GM19023 (cell line): Measurements from ENCODE around the gene NEK5.
A peak's percentile ranks its signal among the peaks of the same experiment; 100 is the strongest.

Experiments
- ATAC-seq: cut with Tn5 transposase; IDR thresholded peaks from one replicate; pipeline ENCODE4 v1.9.1; 2021; ENCODE audit warnings: mild to moderate bottlenecking, moderate library complexity; ENCODE audit not compliant: unreplicated experiment

The NEK5 gene

DNA sequence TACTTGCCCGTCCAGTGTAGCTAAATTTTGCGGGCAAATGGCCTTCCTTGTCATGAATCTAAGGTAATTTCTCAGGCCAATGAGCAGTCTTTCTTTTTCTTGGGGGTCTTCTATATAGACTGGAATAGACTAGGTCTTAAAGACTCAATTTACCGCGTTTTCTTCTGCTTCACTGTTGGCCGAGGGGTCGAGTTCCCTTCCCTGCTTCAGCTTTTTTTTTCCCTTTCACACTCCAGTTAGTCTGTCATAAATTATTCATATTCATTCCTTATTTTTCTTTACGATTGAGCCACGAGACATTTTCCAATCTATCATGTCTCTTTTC is 116.4 kb downstream of the NEK5 start:
- ATAC-seq: no peak

DNA sequence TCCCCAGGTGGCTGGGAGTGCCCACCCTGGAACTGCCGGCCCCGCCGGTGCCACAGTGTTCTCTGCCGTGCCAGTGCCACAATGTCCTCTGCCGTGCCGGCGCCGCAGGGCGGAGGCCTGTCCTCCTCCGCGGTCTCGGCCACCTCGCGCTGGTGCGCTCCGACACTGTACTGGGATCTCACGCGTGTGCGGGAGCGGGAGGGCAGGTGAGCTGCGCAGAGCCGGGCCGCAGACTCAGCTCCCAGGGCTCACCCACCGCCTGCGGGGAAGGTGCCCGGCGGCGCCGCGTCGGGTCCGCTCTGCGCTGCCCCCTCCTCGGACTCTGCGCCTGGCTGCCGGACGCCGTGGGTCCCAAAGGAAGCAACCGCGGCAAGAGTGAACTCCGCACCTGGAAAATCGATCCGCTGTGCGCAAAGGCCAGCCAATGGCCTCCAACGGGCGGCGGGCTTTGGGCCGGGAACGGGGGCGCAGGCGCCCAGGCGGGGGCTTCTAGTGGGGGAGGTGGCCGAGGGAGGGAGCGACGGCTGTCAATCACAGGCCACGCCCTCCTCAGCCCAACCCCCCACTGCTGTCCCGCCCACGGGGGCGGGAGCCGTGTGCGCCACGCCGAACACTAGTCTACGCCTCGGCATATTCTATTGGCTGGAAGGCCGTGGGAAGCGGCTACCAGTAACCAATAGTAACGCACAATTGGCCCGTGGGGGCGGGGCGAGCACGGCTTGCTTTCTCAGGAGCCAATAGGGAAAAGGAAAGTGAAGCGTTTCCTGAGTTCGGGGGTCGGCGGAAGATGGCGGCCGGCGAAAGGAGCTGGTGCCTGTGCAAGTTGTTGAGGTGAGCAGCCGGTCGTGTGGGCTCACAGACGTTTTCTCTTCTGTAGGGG is 117.0 kb downstream of the NEK5 start, which contains the start of gene ALG11:
Gene ALG11, plus strand, starts transcription at position 767 of the 880 bp plus-strand sequence. Its CDS starts 21 bp downstream, at position 788.
- ATAC-seq: peak; percentile 99

DNA sequence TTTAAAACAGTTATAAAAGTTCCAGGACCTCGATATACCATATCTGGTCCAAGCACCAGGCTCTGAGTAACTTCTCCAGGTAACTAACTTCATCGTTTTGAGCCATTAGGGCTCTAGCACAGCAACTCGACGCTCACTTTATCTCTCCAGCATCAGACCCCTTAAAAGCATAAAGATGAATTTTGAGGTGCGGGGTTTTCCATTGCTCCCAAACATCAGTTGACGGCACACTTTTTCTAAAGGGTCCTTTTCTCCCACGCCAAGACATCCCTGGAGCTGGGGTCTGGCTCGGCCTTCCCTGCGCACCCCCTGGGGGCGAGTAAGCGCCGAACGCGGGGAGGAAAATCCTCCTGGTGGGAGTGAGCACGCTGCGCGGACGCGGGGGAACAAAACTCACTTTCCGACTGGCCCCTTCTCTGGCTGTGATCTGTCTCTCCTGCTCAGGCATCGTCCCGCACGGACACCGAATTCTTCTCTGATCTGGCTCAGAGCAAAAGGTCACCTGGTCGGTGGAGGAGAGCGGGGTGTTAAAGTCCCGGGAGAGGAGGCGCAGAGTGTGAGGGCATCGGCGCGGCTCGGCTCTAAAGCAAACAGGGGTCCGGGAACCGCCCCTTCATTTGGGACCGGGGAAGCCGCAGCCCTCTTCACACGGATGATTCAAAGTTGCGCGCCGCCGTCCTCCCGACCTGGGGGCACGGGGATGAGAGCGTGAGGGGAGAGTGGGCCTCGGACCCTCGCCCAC is 117.8 kb downstream of the NEK5 start, which contains the start of gene ATP7B:
Gene ATP7B, minus strand, starts transcription at position 561 of the 742 bp plus-strand sequence. Its CDS starts 113 bp downstream, at position 448.
- peak; percentile 14 for ATAC-seq

DNA sequence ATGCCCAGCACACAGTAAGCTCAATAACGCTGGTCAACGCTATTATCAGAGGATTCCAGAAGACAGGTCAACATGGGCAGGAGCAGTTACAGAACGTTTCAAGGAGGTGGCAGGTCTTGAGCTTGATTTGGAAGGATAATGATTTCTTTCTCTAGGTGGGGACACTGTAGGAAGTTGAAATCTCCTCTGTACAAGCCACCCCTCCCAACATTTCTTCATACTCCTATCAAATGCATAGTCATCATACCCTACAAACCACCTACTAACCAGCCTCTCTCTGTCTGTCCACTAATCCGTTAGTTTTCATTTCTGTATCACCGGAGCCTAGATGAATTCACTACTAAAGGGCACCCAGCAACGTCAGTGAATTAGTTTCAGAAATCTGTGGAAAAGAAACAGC is 118.9 kb downstream of the NEK5 start:
- ATAC-seq: no peak

DNA sequence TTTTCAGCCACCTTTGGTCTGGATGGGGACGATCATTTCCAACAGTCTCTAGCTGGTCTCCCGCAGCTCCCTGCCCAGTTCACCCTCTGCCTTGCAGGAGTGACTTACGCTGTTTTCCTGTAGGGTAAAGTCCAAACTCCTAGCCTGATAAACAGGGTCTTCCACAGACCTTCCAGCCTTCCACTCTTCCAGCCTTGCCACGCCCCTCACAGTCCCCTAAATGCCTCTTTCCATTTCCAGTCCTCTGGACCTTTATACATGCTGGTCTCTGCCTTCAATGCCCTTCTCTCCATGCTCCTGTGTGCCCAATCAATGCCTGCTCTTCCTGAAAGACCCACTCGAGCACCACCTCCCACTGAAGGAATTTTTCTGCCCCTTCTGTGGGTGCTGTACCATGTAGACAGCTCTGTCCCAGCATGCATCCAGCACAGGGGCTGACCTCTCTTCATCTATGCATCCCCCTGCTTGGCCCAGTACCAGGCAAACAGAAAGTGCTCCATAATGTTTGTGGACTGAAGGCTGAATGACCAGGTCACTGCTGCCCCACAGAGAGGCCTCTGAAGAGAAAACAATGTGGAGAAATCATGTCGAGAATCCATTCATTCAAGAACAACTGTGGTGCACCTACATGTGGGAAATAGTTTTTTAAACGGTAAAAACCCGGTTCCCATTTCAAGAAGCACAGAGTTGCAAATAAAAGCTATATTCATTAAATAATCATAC is 122.2 kb downstream of the NEK5 start:
- no peak for ATAC-seq

DNA sequence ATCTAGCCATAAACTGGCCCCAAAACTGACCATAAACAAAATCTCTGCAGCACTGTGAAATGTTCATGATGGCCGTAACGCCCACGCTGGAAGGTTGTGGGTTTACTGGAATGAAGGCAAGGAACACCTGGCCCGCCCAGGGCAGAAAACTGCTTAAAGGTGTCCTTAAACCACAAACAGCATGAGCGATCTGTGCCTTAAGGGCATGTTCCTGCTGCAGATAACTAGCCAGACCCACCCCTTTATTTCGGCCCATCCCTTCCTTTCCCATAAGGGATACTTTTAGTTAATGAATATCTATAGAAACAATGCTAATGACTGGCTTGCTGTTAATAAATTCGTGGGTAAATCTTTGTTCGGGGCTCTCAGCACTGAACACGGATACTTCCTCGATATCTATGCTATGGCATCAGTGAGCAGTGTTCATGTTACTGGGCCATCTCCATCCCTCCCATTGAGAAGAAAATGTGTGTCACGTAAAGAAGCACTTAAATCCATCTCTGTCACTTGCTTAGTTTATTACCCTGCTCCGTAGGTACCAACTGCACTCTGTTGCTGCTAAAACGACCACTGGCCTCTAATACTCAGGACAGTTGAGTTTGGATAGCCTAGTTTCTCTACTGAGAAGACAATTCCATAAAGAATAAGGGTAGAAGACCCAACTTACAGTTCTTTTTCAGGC is 122.9 kb downstream of the NEK5 start:
- no peak for ATAC-seq

DNA sequence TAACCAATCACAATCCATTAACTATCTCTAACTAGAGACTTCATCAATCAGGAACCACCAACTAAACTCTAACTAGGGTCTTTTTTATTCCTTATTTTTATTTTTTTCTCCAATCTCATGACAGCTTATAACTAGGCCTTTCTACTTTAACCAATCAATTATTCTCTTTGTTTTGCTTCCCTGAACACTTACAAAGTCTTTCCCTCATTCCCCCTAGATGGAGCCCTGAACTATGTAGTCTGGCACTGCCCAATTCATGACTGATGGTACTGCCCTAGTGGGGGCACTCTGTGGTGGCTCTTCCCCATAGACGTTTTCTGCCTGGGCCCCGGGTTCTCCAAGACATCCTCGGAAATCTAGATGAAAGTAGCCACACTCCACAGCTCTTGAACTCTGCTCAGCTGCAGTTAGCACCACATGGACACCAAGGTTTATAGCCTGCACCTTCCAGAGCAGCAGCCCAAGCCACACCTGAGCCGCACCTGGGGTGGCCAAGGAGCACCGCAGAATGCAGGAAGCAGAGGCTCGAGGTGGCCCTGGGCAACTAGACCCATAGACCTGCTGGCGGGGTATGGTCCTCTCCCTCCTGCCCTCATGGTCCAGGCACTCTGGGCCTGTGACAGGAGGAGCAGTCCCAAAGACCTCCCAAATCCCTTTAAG is 124.2 kb downstream of the NEK5 start:
- no peak for ATAC-seq

DNA sequence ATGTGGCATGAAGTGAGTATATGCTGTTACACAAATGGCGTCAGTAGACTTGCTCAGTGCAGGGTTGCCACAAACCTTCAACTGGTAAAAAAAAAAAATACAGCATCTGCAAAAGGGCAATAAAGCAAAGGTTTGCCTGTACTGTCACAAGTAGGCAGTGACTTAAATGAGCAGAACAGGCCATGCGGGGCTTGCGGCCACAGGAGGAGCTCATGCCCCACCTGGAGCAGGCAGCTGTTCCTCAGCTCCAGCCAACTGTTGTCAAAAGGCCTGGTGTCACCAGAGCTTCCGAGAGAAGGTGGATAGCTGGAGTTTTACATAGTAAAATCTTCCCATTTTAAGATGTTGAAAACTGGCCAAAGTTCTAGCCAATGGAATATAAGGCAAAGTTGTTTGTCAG is 125.3 kb downstream of the NEK5 start:
- ATAC-seq: no peak

DNA sequence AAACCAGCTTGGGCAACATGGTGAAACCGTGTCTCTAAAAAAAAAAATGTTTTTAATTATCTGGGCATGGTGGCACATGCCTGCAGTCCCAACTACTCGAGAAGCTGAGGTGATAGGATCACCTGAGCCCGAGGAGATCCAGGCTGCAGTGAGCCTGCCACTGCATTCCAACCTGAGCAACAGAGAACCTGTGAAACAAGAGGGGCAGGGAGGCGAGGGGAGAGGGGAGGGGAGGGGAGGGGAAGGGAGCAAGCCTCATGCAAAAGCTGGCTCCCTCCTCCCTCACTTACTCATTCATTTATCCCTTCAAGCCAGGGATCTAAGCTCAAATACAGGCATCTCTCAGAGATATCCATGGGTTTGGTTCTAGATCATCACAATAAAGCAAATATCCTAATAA is 126.5 kb downstream of the NEK5 start:
- no peak for ATAC-seq

DNA sequence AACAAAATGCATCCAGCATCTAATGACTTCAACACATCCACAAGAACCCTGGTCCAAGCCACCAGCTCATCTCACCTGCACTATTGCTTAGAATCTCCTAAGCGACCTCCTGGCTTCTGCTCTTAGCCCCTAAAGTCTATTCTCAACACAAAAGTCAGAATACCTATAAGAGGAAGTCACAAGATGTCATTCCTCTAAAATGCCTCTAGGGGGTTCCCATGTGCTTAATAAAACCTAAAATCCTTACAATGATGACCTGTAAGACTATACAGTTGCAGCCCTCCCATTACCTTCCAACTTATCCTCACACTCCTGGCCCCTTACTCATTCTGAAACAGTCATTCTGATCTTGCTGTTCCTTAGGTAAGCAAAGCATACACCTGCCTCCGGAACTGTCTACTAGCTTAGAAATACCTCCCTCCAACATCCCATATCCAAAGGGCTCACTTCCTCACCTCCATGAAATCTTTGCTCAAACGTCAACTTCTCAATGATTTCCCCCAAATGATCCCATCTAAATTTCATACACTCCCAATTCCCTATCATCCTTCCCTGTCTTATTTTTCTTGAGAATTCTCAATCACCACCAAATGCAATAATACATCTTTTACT is 127.6 kb downstream of the NEK5 start:
- ATAC-seq: peak; percentile 72

DNA sequence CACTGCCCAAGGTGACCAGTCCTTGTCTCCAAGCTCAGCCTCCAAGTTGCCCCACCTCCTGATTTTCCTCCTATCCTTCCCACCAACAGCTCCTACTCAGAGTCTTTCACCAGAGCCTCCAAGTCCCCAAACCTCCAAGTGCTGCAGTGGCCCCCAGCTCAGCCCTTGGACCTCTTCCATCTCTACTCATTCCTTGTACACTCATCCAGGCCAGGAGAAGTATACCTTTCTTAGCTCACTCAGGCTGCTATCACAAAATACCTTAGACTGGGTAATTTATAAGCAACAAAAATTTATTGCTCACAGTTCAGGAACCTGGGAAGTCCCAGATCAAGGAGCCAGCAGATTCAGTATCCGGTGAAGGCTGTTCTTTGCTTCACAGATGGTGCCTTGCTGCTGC is 129.0 kb downstream of the NEK5 start:
- ATAC-seq: no peak

DNA sequence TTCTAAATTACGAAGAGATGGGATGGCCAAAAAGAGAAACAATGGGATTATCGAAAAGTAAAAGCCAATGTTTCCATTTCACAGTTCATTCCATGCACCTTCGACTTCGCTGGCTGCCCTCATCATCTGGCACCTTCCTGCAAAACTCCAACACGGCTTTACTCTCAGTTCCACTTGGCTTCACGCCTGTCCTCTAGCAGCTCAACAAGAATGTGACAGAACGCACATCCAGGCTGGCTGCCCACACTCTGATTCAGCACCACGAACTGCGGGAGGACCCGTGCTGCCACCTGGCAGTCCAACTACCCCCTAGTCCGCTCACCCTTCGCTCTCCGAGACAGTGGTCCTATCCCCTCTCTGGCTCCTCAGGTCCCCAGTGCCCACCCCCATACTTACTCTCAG is 129.4 kb downstream of the NEK5 start:
- no peak for ATAC-seq

DNA sequence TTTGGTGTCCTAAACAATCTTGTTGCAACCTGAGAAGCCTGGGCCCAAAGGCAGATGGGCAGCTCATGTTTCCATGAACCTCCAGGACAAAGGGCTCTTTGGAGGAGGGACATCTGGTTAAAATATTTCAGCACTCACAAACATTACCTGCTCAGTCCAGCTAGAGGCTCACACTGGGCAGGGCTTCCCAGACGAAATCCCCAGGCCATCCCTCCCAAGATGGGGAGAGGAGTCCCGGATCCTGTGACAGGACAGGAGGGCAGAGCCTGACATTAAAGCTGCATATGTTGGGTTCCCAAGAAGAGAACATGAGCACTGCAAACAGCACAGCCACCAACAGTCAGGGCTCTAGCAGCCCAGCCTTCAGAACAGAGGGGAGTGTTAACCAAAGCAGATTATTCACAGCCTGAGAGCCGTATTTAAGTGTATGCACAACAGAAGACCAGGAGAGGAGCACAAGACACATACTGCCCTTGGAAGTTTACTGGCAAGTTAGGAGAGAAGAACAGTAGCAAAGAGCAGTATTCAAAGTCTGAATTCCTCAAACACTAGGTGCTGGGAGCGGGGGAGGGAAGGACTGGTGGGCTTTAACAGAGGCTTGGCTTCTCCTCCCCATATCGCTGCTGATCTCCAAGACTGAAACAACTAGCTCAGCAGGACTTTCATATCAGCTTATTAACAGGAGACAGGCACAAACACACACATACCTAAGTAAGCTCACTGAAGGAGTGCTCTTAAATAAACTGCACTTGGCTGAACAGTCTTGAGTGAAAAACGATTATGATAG is 130.0 kb downstream of the NEK5 start:
- ATAC-seq: no peak

DNA sequence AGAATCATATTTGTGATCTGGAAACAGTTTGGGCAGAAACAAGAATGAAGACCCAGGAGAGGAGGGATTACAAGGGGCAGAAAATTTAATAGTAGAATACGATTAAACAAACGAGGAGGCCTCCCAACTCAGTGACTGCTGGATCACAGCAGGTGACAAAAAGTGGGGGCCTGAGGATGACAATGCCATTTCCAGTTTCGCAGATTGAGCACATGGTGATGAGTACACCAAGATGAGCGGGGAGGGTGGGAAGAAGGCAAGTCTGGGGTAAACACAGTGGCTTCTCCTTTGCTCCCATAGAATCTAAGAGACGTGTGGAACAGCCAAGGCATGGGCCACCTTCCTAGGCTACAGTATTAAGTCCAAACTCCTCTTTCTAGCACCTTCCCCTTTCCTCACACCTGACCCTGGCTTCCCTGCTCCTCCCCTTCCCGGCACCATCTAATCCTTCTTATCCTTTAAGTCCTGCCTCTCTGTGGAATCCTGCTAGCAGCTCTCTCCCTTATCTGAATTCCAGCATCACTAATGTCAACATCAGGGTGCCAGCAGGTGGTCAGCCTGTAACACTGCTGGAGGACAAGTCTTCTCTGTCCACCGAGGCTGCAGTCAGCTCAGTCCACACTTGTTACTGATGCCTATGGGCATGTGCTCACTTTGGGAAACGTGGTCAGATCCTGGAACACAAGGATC is 131.1 kb downstream of the NEK5 start:
- no peak for ATAC-seq

DNA sequence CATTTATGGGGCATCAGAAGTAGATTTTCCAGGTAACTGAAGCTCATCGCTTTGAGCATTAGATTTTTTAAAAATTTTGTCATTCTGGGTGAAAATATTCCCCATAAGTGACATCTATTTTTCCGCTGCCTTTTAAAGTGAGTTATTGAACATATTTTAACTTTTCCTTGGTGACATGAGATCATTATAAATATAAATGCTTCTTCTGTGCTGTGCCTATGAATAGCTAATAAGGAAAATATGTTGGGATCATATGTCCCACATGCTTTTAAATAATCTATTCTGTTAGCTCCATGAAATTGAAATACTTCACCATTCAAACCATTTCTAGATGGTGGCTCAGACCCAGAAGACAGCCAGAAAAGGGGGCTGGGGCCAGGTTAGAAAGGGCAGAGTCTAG is 131.7 kb downstream of the NEK5 start:
- ATAC-seq: no peak

DNA sequence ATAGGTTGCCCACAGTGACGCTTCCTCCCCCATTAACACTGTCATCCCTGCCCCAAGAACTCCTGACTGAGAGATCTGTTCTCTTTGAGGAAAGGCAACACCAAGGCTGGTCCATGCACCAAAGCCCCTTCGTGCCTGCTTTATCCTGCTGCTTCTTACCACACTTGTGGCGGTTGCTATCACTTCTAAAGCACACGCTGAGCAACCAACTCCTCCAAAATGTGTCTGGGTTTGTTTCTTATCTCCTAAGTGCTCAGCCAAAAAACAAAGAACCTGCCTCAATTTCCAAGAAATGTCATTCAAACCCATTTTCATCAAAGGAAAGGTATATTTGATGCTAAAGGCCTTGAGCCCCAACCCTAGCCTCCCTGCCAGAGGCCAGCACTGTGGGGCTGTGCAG is 132.2 kb downstream of the NEK5 start:
- ATAC-seq: no peak

DNA sequence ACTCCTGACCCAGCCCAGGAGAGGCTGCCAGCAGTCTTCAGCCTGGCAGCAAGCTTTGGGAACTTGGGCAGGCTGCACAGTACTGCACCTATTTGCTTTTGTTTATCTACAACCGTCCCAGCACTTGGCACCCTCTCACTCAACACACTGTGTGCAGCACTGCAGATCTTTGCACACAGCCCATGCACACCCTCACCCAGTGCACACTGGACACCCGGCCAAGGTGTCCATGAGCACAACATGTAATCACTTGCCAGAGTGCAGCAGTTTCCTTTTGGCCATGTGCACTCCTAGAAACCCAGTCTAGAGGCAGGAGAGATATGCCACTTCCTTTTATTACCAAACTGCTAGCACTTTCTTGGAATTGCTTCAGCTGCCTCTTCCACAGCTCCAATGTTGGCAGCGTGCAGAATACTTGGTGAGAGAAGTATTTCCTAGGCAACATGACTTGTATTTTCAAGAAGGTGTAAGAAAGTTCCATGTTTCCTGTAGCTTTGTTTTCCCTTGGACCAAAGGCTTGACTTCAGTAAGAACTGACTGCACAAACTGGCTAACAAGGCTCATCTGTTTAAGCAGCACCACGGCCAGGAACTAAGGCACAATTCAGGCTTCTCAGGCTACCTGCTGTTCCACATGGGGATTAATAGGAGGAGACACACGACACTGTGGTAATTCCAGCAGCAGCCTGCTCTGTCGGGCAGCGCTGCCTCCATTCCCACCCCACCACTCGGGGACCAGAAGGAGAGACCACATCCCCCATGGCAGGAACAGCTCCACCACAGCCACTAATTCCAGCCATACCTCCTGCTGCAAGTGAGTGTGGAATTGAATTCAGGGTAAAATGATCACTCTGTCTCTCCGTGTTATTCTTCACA is 133.0 kb downstream of the NEK5 start:
- no peak for ATAC-seq

DNA sequence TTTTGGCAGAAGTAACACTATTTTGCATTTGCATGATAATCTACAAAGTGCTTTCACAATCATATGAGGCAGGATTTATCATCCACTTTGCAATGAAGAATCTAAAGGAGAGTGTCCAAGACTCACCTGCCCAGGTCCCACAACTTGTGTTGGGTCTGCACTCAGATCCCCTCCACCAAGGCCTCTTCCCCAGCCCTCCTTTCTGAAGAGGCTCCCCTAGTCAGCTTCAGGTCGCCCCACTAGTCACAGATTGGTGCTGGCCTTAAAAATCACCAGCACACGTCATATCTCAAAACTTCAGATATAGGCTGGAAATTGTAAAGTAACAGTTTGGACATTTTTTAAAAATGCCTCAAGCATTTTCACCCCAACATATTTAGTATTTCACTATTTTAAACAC is 135.2 kb downstream of the NEK5 start:
- no peak for ATAC-seq
